Uterus (tissue), 4 donors: ENCODE results near the gene SAP25. TPM values are rescaled to one million over a fixed set of nuclear protein-coding genes. Genes with fewer than 3 reads are reported as not detected.
"Not testable (repeated sequence)": the region's sequence is repeated elsewhere in the genome, so short reads cannot be mapped to it uniquely, and the experiment has no call there.

ENCODE experiments used
- DNase-seq, 2 donors: peaks; one replicate each; pipeline ENCODE4 v3.0.0-alpha.2; 2019 to 2020
- H3K27ac ChIP-seq, 2 donors: fragments of 200-600 bp; sonication (generic); 1 replicate in 1 of 2; 2 replicates in 1 of 2; pipeline ENCODE4 v1.5.1; 2016 to 2018
- H3K27me3 ChIP-seq, 2 donors: fragments of 200-600 bp; sonication (generic); one replicate each; pipeline ENCODE4 v1.5.1; 2018 to 2019; ENCODE audit warnings: control low read depth in 1 of 2
- H3K36me3 ChIP-seq, 2 donors: fragments of 200-600 bp; sonication (generic); one replicate each; pipeline ENCODE4 v1.5.1; 2019; ENCODE audit warnings: control low read depth in 1 of 2
- H3K4me1 ChIP-seq, 2 donors: fragments of 200-600 bp; sonication (generic); one replicate each; pipeline ENCODE4 v1.5.1; 2018 to 2019; ENCODE audit warnings: control low read depth in 1 of 2
- H3K4me3 ChIP-seq, 2 donors: fragments of 200-600 bp; sonication (generic); 1 replicate in 1 of 2; 2 replicates in 1 of 2; pipeline ENCODE4 v1.5.1; 2018 to 2019; ENCODE audit warnings: mild to moderate bottlenecking in 1 of 2
- H3K9me3 ChIP-seq, 2 donors: fragments of 200-600 bp; sonication (generic); one replicate each; pipeline ENCODE4 v1.5.1; 2019; ENCODE audit warnings: control low read depth in 1 of 2
- POLR2A ChIP-seq, 2 donors: fragments of 450-650 bp; IDR thresholded peaks; one replicate each; pipeline ENCODE4 v1.6.1; 2016; ENCODE audit warnings: antibody characterized with exemption in 2 of 2, mild to moderate bottlenecking in 1 of 2, moderate library complexity in 1 of 2
- intact Hi-C: fragments of 100-400 bp; cut with DNase I; formaldehyde crosslinking; loops from one replicate; pipeline ENCODE4 v1.15.1; 2023; ENCODE audit warnings: low total_unique reads
- total RNA-seq, 4 donors: library from RNA; depleted of rRNA in 3 of 4; stranded (reverse); fragments of >200 nt in 3 of 4; gene quantifications; one replicate each; pipeline versions ENCODE4 v1.1.0 to v1.2.4, GENCODE V29; 2014 to 2023
- TF ChIP-seq, protein P1 (sequence below), 4 experiments: fragments of 200-600 bp in 2 of 4; fragments of 450-650 bp in 2 of 4; sonication (generic) in 2 of 4; IDR thresholded peaks; one replicate each; pipeline ENCODE4 v1.5.1; 2016 to 2019; ENCODE audit warnings: antibody characterized with exemption in 4 of 4, mild to moderate bottlenecking in 2 of 4, moderate library complexity in 1 of 4
- donor health status: DM: yes; HTN: yes; CAD: no.

Gene SAP25
- total RNA-seq, 4 donors from 2014 or later = 0.69 to 6.0 TPM; not detected in 2

GRCh38 chr7:100546129-100546925 is 27.4 kb downstream of the SAP25 start:
- Histone ChIP-seq H3K9me3 (no peaks in the 10 kb centered on the region), H3K36me3 (no peaks in the 10 kb centered on the region), H3K4me1 (peaks cover 30% of the 10 kb centered on the region in 2 donors), H3K27ac (peak overlapping the region; percentile 90 to 98), H3K4me3 (no peak overlapping the region), H3K27me3 (no peaks in the 10 kb centered on the region)
- intact Hi-C loops = no loop called here
- DNase-seq = no peak
- TF ChIP-seq POLR2A (IDR thresholded peaks at IDR 0.05) = no peak
- TF ChIP-seq, protein P1, sequence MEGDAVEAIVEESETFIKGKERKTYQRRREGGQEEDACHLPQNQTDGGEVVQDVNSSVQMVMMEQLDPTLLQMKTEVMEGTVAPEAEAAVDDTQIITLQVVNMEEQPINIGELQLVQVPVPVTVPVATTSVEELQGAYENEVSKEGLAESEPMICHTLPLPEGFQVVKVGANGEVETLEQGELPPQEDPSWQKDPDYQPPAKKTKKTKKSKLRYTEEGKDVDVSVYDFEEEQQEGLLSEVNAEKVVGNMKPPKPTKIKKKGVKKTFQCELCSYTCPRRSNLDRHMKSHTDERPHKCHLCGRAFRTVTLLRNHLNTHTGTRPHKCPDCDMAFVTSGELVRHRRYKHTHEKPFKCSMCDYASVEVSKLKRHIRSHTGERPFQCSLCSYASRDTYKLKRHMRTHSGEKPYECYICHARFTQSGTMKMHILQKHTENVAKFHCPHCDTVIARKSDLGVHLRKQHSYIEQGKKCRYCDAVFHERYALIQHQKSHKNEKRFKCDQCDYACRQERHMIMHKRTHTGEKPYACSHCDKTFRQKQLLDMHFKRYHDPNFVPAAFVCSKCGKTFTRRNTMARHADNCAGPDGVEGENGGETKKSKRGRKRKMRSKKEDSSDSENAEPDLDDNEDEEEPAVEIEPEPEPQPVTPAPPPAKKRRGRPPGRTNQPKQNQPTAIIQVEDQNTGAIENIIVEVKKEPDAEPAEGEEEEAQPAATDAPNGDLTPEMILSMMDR (IDR thresholded peaks at IDR 0.05) = no peak

GRCh38 chr7:100545360-100546128 is 28.2 kb downstream of the SAP25 start:
- Histone ChIP-seq H3K27ac (peak overlapping the region; percentile 90 to 98), H3K4me1 (peaks cover 30% of the 10 kb centered on the region in 2 donors), H3K9me3 (no peaks in the 10 kb centered on the region), H3K4me3 (peak overlapping the region in 1 of 2 donors; percentile 3), H3K27me3 (no peaks in the 10 kb centered on the region), H3K36me3 (no peaks in the 10 kb centered on the region)
- TF ChIP-seq, protein P1 (IDR thresholded peaks at IDR 0.05) = peak in 2 of 4 experiments; percentile 16 to 24
- TF ChIP-seq POLR2A (IDR thresholded peaks at IDR 0.05) = no peak
- intact Hi-C loops = no loop called here
- DNase-seq = peak; percentile 73 to 91

- H3K27me3 ChIP-seq = no peaks in the 10 kb centered on the region
- H3K9me3 ChIP-seq = no peaks in the 10 kb centered on the region
- peak overlapping the region; percentile 90 to 98 for H3K27ac ChIP-seq
- peaks cover 30% of the 10 kb centered on the region in 2 donors for H3K4me1 ChIP-seq
- no peaks in the 10 kb centered on the region for H3K36me3 ChIP-seq
- TF ChIP-seq POLR2A (IDR thresholded peaks at IDR 0.05) = peak in 1 of 2 donors; percentile 69
- TF ChIP-seq, protein P1 (IDR thresholded peaks at IDR 0.05) = no peak
- no peak overlapping the region for H3K4me3 ChIP-seq
- intact Hi-C loops = no loop called here
- peak in 1 of 2 donors; percentile 58 for DNase-seq
These were observed 28.7 kb downstream of the SAP25 start for GRCh38 chr7:100544967-100545359.

- no peak overlapping the region for H3K4me3 ChIP-seq
- TF ChIP-seq POLR2A (IDR thresholded peaks at IDR 0.05) = no peak
- TF ChIP-seq, protein P1 (IDR thresholded peaks at IDR 0.05) = no peak
- H3K4me1 ChIP-seq = peaks cover 30% of the 10 kb centered on the region in 2 donors
- H3K27ac ChIP-seq = peak overlapping the region; percentile 90 to 98
- no peaks in the 10 kb centered on the region for H3K36me3 ChIP-seq
- DNase-seq = no peak
- no peaks in the 10 kb centered on the region for H3K27me3 ChIP-seq
- no peaks in the 10 kb centered on the region for H3K9me3 ChIP-seq
- intact Hi-C loops = no loop called here
These were observed 29.3 kb downstream of the SAP25 start for GRCh38 chr7:100544386-100544785.

DNA sequence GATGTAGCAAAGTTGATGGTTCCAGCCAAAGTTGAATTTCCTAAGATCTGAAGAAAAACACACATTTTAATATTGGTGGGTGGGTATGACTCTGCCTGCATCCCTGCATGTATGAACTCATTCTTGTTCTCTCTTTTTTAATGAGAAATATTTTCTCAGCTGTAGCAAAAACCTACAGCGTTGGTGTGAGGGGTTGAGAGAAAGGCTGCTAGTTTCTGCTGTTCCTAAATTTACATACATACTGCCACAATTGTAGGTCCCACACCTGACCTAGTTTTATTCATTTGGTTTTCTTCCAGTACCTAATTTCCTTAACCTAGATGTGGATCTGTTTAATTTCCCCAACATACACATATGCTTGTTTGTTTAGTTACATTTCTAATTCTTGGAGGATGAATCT is 30.1 kb downstream of the SAP25 start:
- no peak for TF ChIP-seq POLR2A (IDR thresholded peaks at IDR 0.05)
- TF ChIP-seq, protein P1 (IDR thresholded peaks at IDR 0.05) = no peak
- no peaks in the 10 kb centered on the region for H3K9me3 ChIP-seq
- DNase-seq = no peak
- H3K4me3 ChIP-seq = no peak overlapping the region
- intact Hi-C loops = no loop called here
- H3K27ac ChIP-seq = peak overlapping the region; percentile 90 to 98
- peaks cover 28 to 30% of the 10 kb centered on the region in 2 donors for H3K4me1 ChIP-seq
- H3K27me3 ChIP-seq = no peaks in the 10 kb centered on the region
- H3K36me3 ChIP-seq = no peaks in the 10 kb centered on the region

DNA sequence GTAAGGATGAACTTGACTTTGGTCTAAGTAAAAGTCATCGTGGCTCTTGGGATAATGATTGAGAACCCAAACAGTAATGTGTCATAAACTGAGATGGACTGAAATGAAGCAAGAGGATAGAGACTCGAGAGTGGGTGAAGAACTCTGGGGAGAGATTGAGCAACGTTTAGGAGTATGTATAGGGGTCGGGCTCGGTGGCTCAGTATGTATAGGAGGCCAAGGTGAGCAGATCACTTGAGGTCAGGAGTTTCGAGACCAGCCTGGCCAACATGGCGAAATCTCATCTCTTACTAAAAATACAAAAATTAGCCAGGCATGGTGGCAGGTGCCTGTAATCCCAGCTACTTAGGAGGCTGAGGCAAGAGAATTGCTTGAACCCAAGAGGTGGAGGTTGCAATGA is 32.4 kb downstream of the SAP25 start:
- H3K27ac ChIP-seq = peak overlapping the region; percentile 90 to 98
- H3K36me3 ChIP-seq, DNase-seq, H3K9me3 ChIP-seq, H3K27me3 ChIP-seq, H3K4me3 ChIP-seq, intact Hi-C loops: not testable (repeated sequence)
- peaks cover 11 to 13% of the 10 kb centered on the region in 2 donors for H3K4me1 ChIP-seq
